GM19328 (cell line): ENCODE data around the gene BCAS3.

Experiments
- ATAC-seq: cut with Tn5 transposase; IDR thresholded peaks from one replicate; pipeline ENCODE4 v1.9.1; 2021; ENCODE audit warnings: mild to moderate bottlenecking, moderate library complexity; ENCODE audit not compliant: unreplicated experiment

Gene BCAS3

GRCh38 chr17:61179380-61179806 is 501.7 kb downstream of the BCAS3 start:
- ATAC-seq = no peak

- no peak for ATAC-seq
These were observed 506.1 kb downstream of the BCAS3 start for GRCh38 chr17:61183793-61184192.

- ATAC-seq = no peak
These were observed 507.7 kb downstream of the BCAS3 start for GRCh38 chr17:61185385-61185784.

- no peak for ATAC-seq
These were observed 509.4 kb downstream of the BCAS3 start for GRCh38 chr17:61187038-61187437.

GRCh38 chr17:61188081-61188480 is 510.4 kb downstream of the BCAS3 start:
- no peak for ATAC-seq

GRCh38 chr17:61189968-61190367 is 512.3 kb downstream of the BCAS3 start:
- no peak for ATAC-seq

- no peak for ATAC-seq
These were observed 518.7 kb downstream of the BCAS3 start for GRCh38 chr17:61196302-61196704.

- no peak for ATAC-seq
These were observed 519.1 kb downstream of the BCAS3 start for GRCh38 chr17:61196799-61197198.

GRCh38 chr17:61199431-61200338 is 522.0 kb downstream of the BCAS3 start:
- no peak for ATAC-seq

GRCh38 chr17:61200339-61200715 is 522.7 kb downstream of the BCAS3 start:
- no peak for ATAC-seq

GRCh38 chr17:61201211-61201610 is 523.6 kb downstream of the BCAS3 start:
- ATAC-seq = no peak

GRCh38 chr17:61202564-61202963 is 524.9 kb downstream of the BCAS3 start:
- no peak for ATAC-seq

GRCh38 chr17:61203671-61204131 is 526.0 kb downstream of the BCAS3 start:
- ATAC-seq = no peak

GRCh38 chr17:61204456-61204855 is 526.8 kb downstream of the BCAS3 start:
- ATAC-seq = no peak

GRCh38 chr17:61205401-61205800 is 527.8 kb downstream of the BCAS3 start:
- ATAC-seq = no peak

- ATAC-seq = no peak
These were observed 528.3 kb downstream of the BCAS3 start for GRCh38 chr17:61205931-61206330.

GRCh38 chr17:61206922-61207321 is 529.3 kb downstream of the BCAS3 start:
- no peak for ATAC-seq

GRCh38 chr17:61208301-61209105 is 530.9 kb downstream of the BCAS3 start:
- ATAC-seq = no peak

- no peak for ATAC-seq
These were observed 531.4 kb downstream of the BCAS3 start for GRCh38 chr17:61209106-61209439.

GRCh38 chr17:61209525-61209924 is 531.9 kb downstream of the BCAS3 start:
- no peak for ATAC-seq

- no peak for ATAC-seq
These were observed 533.6 kb downstream of the BCAS3 start for GRCh38 chr17:61211236-61211635.

GRCh38 chr17:61212655-61213054 is 535.0 kb downstream of the BCAS3 start:
- no peak for ATAC-seq
